GM19324 (cell line): ENCODE measurements around the gene LAMC1.

Experiments used
- ATAC-seq: cut with Tn5 transposase; IDR thresholded peaks from one replicate; pipeline ENCODE4 v1.9.1; 2021; ENCODE audit warnings: mild to moderate bottlenecking, moderate library complexity; ENCODE audit not compliant: unreplicated experiment, low FRiP score

The LAMC1 gene

DNA sequence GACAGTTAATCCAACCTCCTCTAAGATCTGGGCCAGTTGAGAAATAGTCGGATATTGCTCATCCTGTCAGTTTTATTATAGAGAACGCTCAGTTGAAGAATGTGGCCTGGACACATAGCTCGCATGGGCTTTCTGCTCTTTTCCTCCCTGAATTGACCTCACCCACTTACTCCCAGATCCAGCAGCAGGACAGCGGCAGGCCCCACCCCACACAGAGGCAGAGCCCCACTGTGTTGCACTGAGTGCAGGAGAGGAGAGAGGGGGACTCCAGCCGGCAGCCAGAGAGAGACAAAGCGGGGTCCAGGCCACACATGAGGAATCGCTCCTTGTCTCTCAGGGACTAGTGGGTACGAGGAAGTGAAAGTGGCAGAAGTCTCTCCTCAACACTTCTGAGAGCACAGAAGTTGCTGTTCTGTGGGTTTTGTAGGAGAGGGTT lies 78.6 kb downstream of the LAMC1 start:
- peak; percentile 63 for ATAC-seq

DNA sequence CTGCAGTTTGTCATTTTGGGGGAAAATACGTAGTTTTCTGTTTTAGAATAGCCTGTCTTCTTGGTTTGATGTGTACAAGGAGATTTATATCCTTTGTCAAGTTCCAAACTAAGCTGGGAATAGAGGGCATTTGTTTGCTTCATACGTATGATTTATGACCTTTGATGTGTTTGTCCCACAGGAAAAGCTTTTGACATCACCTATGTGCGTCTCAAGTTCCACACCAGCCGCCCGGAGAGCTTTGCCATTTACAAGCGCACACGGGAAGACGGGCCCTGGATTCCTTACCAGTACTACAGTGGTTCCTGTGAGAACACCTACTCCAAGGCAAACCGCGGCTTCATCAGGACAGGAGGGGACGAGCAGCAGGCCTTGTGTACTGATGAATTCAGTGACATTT lies 79.9 kb downstream of the LAMC1 start:
- ATAC-seq: no peak

DNA sequence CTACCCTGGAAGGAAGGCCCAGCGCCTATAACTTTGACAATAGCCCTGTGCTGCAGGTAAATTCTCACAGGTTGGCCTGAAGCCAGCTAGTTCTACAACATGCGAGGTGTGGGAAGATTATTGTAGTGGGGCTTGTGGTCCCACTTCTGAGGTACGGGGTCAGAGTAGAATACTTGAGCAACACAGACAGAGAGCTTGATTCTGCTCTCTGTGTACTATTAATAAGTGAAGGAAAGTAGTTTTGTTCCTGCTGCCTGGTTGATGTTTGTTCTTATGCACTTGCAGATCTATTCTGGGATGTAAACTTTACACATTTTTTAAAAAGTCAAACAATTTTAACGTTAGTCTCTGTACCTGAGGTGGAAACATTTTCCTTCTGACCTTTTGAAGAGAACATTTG lies 80.4 kb downstream of the LAMC1 start:
- ATAC-seq: no peak

DNA sequence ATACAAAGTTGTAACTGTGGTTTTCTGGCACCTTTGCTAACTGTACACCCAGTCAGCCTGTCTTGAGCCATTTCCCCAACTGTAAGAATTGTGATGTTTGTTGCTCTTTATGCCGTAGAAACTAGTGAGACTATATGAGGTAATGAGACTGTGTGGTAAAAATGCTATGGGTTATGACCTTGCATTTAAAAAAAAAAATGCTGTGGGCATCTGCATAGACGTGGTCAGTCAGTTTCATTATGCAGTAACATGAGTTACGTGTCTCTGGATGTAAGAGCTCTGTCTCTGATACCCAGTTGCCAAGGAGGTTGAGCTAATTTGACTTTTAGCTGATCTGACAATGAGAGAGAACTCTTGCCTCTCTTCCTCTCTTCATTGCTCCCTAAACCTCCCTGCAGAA lies 82.2 kb downstream of the LAMC1 start:
- ATAC-seq: no peak

DNA sequence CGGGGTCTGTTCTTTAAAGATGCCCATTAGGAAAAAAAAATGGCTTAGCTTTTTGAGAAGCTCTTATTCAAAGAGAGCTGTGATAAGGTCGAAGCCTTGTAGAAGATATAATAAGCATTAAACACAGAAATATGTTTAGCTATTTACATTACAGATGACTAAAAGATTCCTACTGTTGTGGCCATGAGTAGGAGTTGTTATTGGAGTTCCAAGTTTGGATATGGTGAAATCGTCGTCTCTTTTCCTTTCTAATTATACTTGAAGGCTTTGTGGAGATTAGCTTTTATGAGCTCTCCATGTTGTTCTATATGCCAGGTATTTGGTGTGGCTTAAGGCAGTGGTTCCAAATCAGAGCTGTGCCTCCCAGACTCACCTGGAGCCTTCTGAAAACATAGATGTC lies 82.9 kb downstream of the LAMC1 start:
- ATAC-seq: no peak

DNA sequence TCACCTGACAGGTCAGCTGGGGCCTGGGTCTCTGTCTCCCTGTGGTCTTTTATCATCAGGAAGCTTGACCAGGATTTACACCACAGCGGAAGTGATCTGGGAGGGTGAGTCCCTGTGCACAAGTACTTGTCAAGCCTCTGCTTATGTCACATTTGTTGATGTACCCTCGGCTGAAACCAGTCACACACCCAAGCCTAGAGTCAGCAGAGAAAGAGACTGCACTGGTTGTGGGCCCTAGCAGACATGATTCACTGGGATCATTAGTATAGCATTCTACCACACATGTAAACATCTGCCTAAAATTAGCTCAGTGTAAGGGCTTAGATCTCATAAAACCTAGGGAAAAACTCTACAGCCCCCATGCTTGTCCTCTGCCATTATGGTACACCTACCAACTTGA lies 83.5 kb downstream of the LAMC1 start:
- ATAC-seq: no peak

DNA sequence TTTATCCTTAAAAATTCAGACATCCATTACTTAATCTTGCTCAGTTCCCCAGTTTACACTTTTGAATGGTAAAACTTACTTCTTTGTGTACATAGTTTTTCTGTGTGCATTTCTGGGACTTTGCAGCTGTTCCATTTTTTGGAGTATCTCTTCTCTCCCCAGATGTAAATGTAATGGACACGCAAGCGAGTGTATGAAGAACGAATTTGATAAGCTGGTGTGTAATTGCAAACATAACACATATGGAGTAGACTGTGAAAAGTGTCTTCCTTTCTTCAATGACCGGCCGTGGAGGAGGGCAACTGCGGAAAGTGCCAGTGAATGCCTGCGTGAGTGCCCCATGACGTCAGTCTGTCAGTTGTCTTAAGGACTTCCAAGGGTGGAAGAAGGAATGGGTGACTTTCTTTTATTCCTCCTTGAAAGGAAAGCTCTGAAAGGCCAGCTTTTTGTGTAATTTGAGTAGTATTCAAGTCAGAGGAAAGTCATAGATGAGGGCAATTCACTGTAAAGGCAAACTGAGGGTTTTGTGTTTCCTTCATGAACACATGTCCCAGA lies 87.2 kb downstream of the LAMC1 start:
- ATAC-seq: no peak

DNA sequence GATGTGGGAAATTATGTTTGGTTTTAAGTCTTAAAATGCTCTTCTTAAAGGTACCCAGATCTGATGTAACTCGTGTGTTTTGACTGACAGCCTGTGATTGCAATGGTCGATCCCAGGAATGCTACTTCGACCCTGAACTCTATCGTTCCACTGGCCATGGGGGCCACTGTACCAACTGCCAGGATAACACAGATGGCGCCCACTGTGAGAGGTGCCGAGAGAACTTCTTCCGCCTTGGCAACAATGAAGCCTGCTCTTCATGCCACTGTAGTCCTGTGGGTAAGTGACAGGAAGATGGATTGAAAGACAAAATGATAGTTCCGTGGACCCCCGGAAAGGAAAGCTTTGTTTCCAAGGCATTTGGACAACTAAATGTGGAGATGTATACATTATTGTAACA lies 91.2 kb downstream of the LAMC1 start:
- ATAC-seq: no peak

DNA sequence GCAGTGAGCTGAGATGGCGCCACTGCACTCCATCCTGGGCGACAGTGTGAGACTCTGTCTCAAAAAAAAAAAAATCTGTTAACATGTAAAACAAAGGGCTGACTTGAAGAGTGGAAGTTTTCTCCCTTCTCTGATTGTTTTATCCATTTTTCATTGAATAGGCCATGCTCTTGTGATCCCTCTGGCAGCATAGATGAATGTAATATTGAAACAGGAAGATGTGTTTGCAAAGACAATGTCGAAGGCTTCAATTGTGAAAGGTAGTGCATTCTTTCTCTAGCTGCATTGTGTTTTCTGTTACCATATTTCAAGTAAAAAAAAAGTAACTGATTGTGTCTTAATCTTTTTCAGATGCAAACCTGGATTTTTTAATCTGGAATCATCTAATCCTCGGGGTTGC lies 93.2 kb downstream of the LAMC1 start:
- no peak for ATAC-seq

DNA sequence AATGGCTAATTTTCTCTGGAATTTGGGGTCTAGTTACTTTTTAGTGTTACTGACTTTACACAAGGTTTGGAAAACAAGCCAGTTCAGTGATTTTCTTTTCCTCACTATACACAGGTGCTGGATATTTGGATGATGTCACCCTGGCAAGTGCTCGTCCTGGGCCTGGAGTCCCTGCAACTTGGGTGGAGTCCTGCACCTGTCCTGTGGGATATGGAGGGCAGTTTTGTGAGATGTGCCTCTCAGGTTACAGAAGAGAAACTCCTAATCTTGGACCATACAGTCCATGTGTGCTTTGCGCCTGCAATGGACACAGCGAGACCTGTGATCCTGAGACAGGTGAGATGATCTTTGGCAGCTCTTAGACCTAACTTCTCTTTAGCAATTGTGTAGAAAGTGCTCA lies 98.4 kb downstream of the LAMC1 start:
- no peak for ATAC-seq

DNA sequence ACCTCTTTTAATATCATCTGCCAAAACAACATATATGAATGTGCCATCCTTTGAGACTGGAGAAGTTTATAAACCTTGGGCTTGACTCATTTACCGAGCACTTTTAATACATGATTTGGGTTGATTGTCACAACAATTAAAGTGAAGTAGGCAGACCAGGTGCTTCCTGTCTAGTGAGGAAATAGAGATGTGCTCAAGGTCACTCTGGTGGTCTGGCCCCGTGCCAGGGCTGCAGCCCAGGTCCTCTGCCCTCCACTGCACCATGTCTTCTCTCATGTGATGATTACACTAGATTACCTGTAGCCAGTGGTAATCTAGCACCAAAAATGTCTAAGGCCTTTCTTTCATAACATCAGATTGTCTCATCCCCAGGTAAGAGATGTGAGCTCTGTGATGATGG lies 101.0 kb downstream of the LAMC1 start:
- no peak for ATAC-seq

DNA sequence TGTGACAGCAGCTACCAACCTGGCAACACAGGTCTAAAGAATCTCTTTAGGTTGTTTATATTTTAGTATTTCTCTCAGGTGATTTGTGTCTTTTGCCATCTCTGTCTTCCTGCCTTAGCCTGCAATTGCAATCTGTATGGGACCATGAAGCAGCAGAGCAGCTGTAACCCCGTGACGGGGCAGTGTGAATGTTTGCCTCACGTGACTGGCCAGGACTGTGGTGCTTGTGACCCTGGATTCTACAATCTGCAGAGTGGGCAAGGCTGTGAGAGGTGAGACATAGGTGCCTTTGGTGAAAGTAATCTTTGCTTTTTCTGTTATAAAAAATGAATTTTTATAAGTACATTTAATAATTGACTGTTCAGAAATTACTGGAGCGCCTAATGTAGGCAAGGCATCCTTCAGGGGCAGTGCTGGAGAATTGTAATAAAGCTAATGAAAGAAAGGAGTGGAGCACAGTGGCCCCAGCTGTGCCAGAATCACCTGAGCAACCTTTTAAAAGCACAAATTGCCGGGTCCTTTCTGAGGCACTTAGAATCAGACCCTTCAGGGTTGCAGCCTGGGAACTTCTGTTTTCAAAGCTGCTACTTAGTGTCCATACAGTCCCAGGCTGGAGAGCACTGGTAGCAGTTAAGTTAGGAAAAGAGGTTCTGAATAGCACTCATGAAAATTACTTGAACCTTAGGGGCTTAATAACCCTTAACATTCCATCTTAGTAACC lies 102.2 kb downstream of the LAMC1 start:
- no peak for ATAC-seq

DNA sequence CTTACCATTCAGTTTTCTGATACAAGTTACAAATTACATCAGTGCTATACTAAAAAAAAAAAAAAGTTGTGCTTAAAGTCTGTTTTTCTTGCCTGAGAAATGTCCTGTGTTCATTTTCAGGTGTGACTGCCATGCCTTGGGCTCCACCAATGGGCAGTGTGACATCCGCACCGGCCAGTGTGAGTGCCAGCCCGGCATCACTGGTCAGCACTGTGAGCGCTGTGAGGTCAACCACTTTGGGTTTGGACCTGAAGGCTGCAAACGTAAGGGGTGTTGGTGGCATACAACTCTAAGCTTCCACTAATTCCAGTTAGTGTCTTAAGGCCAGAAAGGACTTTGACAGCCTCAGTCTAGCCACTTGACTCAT lies 102.8 kb downstream of the LAMC1 start:
- ATAC-seq: no peak

DNA sequence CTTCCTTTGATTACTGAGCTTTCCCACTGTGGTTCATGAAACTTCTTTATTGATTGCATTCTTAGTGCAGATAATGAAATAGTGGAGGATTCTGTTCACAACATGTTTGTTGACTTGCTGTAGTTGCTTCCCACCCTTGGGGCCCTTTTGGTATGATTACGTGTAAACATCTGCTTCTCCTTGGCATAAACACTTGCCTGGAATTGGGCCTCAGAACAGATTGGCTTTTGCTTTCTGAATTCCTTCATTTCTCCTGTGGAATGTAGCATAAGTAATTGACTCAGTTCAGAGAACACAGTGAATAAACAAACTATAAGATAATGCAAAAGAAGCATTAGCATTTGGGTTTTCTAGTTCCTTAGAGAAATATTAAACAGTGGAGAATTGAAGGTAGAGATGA lies 103.3 kb downstream of the LAMC1 start:
- no peak for ATAC-seq

DNA sequence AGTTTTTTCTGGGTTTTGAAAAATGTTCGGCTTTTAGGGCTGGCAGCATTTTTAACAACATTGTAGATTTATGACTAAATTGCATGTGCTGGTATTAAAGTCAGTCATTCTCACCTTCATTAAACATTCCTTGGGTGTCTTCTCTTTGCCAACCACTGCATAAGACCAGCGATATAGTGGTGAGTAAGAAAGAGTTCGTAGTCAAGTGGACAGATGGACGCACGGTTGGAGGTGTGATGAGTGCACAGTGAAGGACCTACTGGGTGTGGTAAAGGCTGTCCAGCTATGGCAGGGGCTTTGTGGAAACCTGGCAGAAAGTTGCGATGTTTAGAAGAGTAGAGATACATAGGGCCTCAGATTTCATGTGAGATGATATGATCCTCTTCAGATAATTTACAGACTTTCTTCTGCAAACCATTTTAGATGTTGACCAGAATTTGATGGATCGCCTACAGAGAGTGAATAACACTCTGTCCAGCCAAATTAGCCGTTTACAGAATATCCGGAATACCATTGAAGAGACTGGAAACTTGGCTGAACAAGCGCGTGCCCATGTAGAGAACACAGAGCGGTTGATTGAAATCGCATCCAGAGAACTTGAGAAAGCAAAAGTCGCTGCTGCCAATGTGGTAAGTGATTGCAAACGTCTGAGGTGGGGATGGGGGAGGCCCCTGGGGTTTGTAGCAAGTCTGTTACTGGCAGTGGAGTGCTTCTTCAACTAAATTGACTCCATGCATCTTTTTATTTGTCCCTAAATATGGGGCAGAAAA lies 106.9 kb downstream of the LAMC1 start:
- no peak for ATAC-seq

DNA sequence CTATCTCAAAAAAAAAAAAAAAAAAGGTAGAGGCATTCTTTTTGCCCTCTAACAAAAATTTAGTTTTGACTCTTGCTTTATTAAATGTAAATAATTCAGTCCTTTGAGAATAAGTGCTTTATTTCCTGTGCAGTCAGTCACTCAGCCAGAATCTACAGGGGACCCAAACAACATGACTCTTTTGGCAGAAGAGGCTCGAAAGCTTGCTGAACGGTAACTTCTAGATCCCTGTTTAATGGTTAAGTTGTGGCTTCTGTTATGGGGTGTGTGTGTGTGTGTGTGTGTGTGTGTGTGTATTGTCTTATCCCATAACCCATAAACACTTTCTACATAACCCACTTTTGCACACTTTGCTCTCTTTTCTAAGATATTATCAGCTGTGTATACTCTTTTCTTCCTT lies 107.9 kb downstream of the LAMC1 start:
- ATAC-seq: no peak

DNA sequence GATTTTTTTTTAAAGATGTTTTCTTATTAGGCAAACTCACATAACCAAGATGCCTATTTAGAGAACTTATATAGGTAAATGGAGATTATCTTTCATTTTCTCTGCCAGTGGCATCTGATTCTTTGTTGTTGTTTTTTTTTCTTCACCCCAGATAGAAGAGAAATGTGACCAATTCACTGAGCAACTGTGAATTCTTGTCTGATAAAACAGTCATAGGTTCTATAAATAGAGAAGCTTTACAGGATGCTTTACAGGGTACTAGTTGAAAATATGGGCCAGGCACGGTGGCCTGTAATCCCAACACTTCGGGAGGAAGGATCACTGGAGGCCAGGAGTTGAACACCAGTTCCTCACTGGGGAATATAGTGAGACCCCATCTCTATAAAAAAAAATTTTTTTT lies 112.1 kb downstream of the LAMC1 start:
- no peak for ATAC-seq

DNA sequence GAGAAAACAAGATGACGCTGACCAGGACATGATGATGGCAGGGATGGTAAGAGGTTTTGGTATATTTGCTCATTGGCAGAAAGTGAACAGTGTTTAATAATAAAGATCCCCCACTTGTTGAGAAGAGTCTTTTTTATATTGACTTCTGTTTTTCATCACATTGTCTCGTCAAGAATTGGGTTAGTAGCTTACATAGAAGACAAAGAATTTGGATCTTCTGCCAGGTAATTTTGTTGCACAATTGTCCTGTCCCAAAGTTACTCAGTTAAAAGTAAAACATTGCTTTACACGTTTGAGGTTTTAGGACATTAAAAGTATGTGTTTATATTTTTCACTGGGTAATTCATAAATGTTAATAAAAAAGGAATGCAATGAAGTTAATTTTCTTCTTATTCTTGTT lies 114.6 kb downstream of the LAMC1 start:
- no peak for ATAC-seq

DNA sequence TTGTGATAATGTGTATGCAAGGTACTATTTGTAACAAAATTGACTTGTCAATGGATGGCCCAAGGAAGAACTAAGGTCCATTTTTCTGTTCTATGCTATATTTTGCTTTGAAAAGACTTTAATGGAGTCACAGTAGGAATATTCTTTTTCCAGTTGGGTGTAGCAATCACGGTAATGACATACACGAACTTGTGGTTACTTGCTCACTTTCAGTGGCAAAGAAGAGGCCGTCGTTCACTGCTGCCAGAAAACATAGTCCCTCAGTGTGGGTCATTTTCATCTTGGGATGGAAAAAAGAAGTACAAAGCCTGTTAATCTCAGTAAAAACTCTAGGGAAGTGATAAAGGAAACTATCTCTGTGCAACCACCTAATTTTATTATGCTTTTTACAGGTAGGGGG lies 115.1 kb downstream of the LAMC1 start:
- ATAC-seq: no peak

DNA sequence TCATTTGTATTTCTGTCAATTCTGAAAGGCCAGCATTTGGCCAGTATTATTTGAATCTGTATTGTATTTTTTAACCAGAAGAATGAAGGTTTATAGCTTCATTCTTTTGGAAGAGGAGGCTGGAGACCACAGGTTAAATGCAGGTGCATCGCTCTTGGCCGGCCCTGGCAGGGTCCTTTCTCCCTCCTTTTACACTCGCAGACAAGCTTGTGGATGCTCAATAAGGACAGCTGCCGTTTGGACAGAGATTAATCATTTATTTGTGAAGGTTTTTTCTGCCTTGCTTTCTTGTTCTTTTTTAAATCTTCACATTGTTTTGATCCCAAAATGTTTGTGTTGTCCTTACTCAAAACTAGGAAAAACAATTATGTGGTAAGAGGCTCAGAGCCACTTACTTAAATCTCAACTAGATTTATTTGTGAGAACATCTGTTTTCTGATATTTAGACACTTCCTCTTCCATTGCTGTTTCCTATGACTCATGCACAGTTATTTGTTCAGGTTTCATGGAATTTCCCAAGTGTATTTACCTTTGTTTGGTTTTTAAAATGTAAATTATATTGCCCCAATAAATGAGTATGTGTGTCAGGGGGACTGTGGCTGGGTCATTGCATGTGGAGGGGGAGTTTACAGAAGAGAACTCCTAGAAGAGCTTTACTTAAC lies 116.2 kb downstream of the LAMC1 start:
- no peak for ATAC-seq

DNA sequence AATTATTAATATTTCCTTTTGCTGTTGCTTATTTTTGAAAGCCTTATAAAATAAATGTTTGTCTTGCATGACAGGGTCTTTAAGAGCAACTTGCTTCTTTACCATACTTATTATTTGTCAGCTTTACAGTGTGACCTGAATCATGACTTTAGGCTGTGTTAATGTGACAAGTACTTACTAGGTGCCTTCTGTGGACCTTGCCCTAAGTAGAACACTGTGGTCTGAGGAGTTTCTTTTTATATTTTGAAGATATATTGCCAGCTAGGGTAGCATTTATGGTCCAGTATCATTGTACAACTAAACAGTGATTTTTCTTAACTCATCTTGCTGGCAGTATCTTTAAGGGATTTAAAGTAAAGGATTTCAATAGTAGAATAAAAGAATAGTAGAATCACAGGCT lies 117.4 kb downstream of the LAMC1 start:
- no peak for ATAC-seq
